Neural cell (in vitro differentiated cells): ENCODE results near the gene SETBP1. TPM values are rescaled to one million over a fixed set of nuclear protein-coding genes. Genes with fewer than 3 reads are reported as not detected.

Experiments used
- H2AFZ ChIP-seq: fragments of 200-600, 300-800 bp; sonication (generic), shearing (Covaris generic); 2 replicates; pipeline ENCODE4 v1.6.0; 2014; ENCODE audit warnings: low read depth, mild to moderate bottlenecking, antibody characterized with exemption, low read length, moderate library complexity
- H3F3A ChIP-seq: fragments of 200-600 bp; shearing (Covaris generic); 2 replicates; pipeline ENCODE4 v1.6.1; 2016; ENCODE audit warnings: mild to moderate bottlenecking, moderate library complexity, mixed read lengths, antibody characterized with exemption, low read length; ENCODE audit not compliant: insufficient read depth, poor library complexity, severe bottlenecking
- H3K27ac ChIP-seq: fragments of 200-600, 300-800 bp; sonication (generic), shearing (Covaris generic); 2 replicates; pipeline ENCODE4 v1.5.1; 2014; ENCODE audit warnings: mild to moderate bottlenecking, low read length, moderate library complexity
- H3K27me3 ChIP-seq: fragments of 300-800, 200-600 bp; sonication (generic), shearing (Covaris generic); 2 replicates; pipeline ENCODE4 v1.6.0; 2014; ENCODE audit warnings: mild to moderate bottlenecking, low read depth, low read length, moderate library complexity; ENCODE audit not compliant: insufficient read depth
- H3K36me3 ChIP-seq: fragments of 300-800, 200-600 bp; sonication (generic), shearing (Covaris generic); 2 replicates; pipeline ENCODE4 v1.5.1; 2014; ENCODE audit warnings: mild to moderate bottlenecking, antibody characterized with exemption, low read length, moderate library complexity; ENCODE audit not compliant: insufficient read depth
- H3K4me2 ChIP-seq: fragments of 300-800, 200-600 bp; sonication (generic), shearing (Covaris generic); 2 replicates; pipeline ENCODE4 v1.6.0; 2014; ENCODE audit warnings: mild to moderate bottlenecking, low read length
- H3K4me3 ChIP-seq: fragments of 300-800, 200-600 bp; sonication (generic), shearing (Covaris generic); 2 replicates; pipeline ENCODE4 v1.5.1; 2014; ENCODE audit warnings: mild to moderate bottlenecking, low read length, moderate library complexity
- H3K79me2 ChIP-seq: fragments of 200-600 bp; shearing (Covaris generic); replicated peaks from 2 replicates; pipeline ENCODE4 v1.6.0; 2014; ENCODE audit warnings: mild to moderate bottlenecking, low read length, moderate library complexity; ENCODE audit not compliant: insufficient read depth
- H3K9ac ChIP-seq: fragments of 300-800, 200-600 bp; sonication (generic), shearing (Covaris generic); 2 replicates; pipeline ENCODE4 v1.6.1; 2016; ENCODE audit warnings: mild to moderate bottlenecking, low read length, mixed read lengths
- H3K9me2 ChIP-seq: fragments of 200-600 bp; shearing (Covaris generic); 2 replicates; pipeline ENCODE4 v1.6.1; 2016; ENCODE audit warnings: mild to moderate bottlenecking, low read length, mixed read lengths; ENCODE audit not compliant: insufficient read depth
- H3K9me3 ChIP-seq: fragments of 200-600, 300-800 bp; sonication (generic), shearing (Covaris generic); 2 replicates; pipeline ENCODE4 v1.6.1; 2016; ENCODE audit warnings: mild to moderate bottlenecking, mixed run types, low read length, moderate library complexity, mixed read lengths
- H4K20me1 ChIP-seq: fragments of 200-600 bp; shearing (Covaris generic); 2 replicates; pipeline ENCODE4 v1.6.1; 2016; ENCODE audit warnings: mild to moderate bottlenecking, mixed run types; ENCODE audit not compliant: insufficient read depth
- CTCF ChIP-seq: fragments of 450-650 bp; IDR thresholded peaks from 2 replicates; pipeline ENCODE4 v1.5.1; 2014; ENCODE audit warnings: antibody characterized with exemption, mild to moderate bottlenecking, moderate library complexity; ENCODE audit not compliant: poor library complexity, severe bottlenecking
- EP300 ChIP-seq: fragments of 450-650 bp; conservative IDR thresholded peaks from 2 replicates; pipeline ENCODE4 v1.6.1; 2014; ENCODE audit warnings: antibody characterized with exemption, mild to moderate bottlenecking, moderate library complexity; ENCODE audit not compliant: poor library complexity, severe bottlenecking
- EZH2 ChIP-seq: fragments of 200-600, 300-800 bp; shearing (Covaris generic), sonication (generic); IDR thresholded peaks from 2 replicates; pipeline ENCODE4 v1.6.1; 2014; ENCODE audit warnings: antibody characterized with exemption, low read length, borderline replicate concordance, mild to moderate bottlenecking; ENCODE audit not compliant: insufficient read depth, poor library complexity, severe bottlenecking
- MXI1 ChIP-seq: fragments of 450-650 bp; conservative IDR thresholded peaks from 2 replicates; pipeline ENCODE4 v1.6.1; 2014; ENCODE audit warnings: antibody characterized with exemption, mild to moderate bottlenecking; ENCODE audit not compliant: poor library complexity, severe bottlenecking
- POLR2AphosphoS5 ChIP-seq: IDR thresholded peaks from 2 replicates; pipeline ENCODE4 v1.6.1; 2012
- RAD21 ChIP-seq: fragments of 450-650 bp; conservative IDR thresholded peaks from 2 replicates; pipeline ENCODE4 v1.6.1; 2014; ENCODE audit warnings: antibody characterized with exemption, mild to moderate bottlenecking, moderate library complexity
- REST ChIP-seq: IDR thresholded peaks from 2 replicates; pipeline ENCODE4 v1.6.1; 2012; ENCODE audit warnings: borderline replicate concordance
- SMC3 ChIP-seq: fragments of 450-650 bp; conservative IDR thresholded peaks from 2 replicates; pipeline ENCODE4 v1.6.1; 2014; ENCODE audit warnings: antibody characterized with exemption, mild to moderate bottlenecking, moderate library complexity; ENCODE audit not compliant: poor library complexity
- TAF1 ChIP-seq: IDR thresholded peaks from 2 replicates; pipeline ENCODE4 v1.6.1; 2012; ENCODE audit warnings: low read depth
- polyA plus RNA-seq: library from polyadenylated mRNA; depleted of rRNA; stranded (reverse); fragments of >200 nt; gene quantifications from 2 replicates; pipeline ENCODE4 v1.2.3, GENCODE V29; 2014

The SETBP1 gene
- polyA plus RNA-seq, 1 donor from 2014 or later, result 13.7 TPM

- Histone ChIP-seq H3F3A (no peaks in the 10 kb centered on the region), H2AFZ (no peak overlapping the region), H3K9me2 (no peaks in the 10 kb centered on the region), H3K4me2 (no peak overlapping the region), H3K9ac (no peak overlapping the region), H3K36me3 (no peaks in the 10 kb centered on the region), H3K4me3 (no peak overlapping the region), H3K79me2 (no peaks in the 10 kb centered on the region), H4K20me1 (no peaks in the 10 kb centered on the region), H3K27me3 (no peaks in the 10 kb centered on the region), H3K27ac (no peak overlapping the region), H3K9me3 (no peaks in the 10 kb centered on the region)
- TF ChIP-seq SMC3 (no peak), CTCF (no peak), TAF1 (no peak)
These were observed 41.9 kb upstream of the SETBP1 start for GRCh38 chr18:44638811-44639210.

DNA sequence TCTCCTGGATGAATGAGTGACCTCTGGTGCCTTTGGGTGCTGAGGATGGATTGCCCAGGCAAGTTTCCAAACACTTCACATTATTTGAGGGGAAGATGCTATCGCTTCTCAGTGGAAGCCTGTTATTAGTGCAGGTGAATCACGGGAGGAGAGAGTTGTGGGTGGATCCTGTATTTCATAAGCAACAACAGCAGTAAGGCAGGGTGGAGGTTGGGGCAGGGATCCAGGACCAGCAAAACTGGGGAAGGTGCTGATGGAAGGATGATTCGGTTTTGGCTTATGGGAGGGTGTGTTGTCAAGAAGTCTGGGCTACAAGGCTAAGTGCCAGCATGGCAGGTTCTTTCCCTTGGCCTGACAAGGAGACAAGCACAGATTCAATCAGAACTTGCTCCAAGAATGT lies 37.7 kb upstream of the SETBP1 start:
- Histone ChIP-seq H3K9me2 (no peaks in the 10 kb centered on the region), H3K9me3 (no peaks in the 10 kb centered on the region), H3K79me2 (no peaks in the 10 kb centered on the region), H3K27me3 (no peaks in the 10 kb centered on the region), H3K4me2 (no peak overlapping the region), H3K9ac (no peak overlapping the region), H3F3A (no peaks in the 10 kb centered on the region), H3K4me3 (no peak overlapping the region), H4K20me1 (no peaks in the 10 kb centered on the region), H3K36me3 (no peaks in the 10 kb centered on the region), H3K27ac (no peak overlapping the region), H2AFZ (no peak overlapping the region)
- TF ChIP-seq REST (no peak), TAF1 (no peak), POLR2AphosphoS5 (no peak), CTCF (no peak), EP300 (no peak), MXI1 (no peak), SMC3 (no peak), RAD21 (no peak), EZH2 (no peak)
